HepG2 (cell line): Measurements from ENCODE around the gene TPPP2. TPM values are rescaled to one million over a fixed set of nuclear protein-coding genes. Genes with fewer than 3 reads are reported as not detected.
A peak's percentile ranks its signal among the peaks of the same experiment; 100 is the strongest.

ENCODE experiments used
- ATAC-seq: fragments of 200-7000 bp; cut with Tn5 transposase; 3 replicates; pipeline ENCODE4 v1.9.1; 2020; ENCODE audit warnings: mild to moderate bottlenecking, moderate library complexity
- BruUV-seq: library from RNA; stranded (reverse); fragments of 400-500 nt; replicated peaks from 2 replicates; lab custom pipeline; 2021; lab: Mats Ljungman, UMichigan
- CTCF ChIA-PET: fragments of 300-600 bp; formaldehyde crosslinking; extraction: SDS; loops from one replicate; lab custom pipeline; 2021; ENCODE audit warnings: low total read pairs, inconsistent platforms, low intra/inter-chr PET ratio; lab: Yijun Ruan, JAX
- POLR2A ChIA-PET: fragments of 350-600 bp; sonication (Branson Sonifier 250); formaldehyde crosslinking; loops from one replicate; lab custom pipeline; 2020; ENCODE audit warnings: antibody characterized with exemption, inconsistent platforms; lab: Yijun Ruan, JAX
- DNase-seq: peaks from one replicate; pipeline ENCODE4 v3.0.0-alpha.2; 2015; ENCODE audit warnings: low spot score
- FAIRE-seq: peaks from 3 replicates; lab custom pipeline; 2011; peaks lifted over from hg19 to GRCh38; lab: Jason Lieb, UNC
- H2AFZ ChIP-seq: one replicate; pipeline ENCODE4 v1.6.1; 2011; ENCODE audit warnings: low read length, inconsistent platforms
- H3K27ac ChIP-seq: fragments of 300-600 bp; 3 replicates; pipeline ENCODE4 v1.8.0; 2011; ENCODE audit warnings: mixed run types, mild to moderate bottlenecking, mixed read lengths, low read length, inconsistent platforms; ENCODE audit not compliant: insufficient read depth; ENCODE audit errors: extremely low read length
- H3K27me3 ChIP-seq, 2 experiments: fragments of 200-600 bp in 1 of 2; 2 replicates in 1 of 2; 3 replicates in 1 of 2; pipeline versions ENCODE4 v1.6.0 to v1.8.0; 2011; ENCODE audit warnings: low read length in 2 of 2, mild to moderate bottlenecking in 2 of 2, moderate library complexity in 2 of 2, inconsistent platforms in 1 of 2; ENCODE audit not compliant: insufficient read depth in 2 of 2, control insufficient read depth in 1 of 2
- H3K36me3 ChIP-seq, 2 experiments: fragments of 200-600 bp in 1 of 2; replicated peaks in 1 of 2; 2 replicates in 1 of 2; 3 replicates in 1 of 2; pipeline versions ENCODE4 v1.5.1 to v1.8.0; 2011; ENCODE audit warnings: low read length in 2 of 2, inconsistent platforms in 1 of 2; ENCODE audit not compliant: insufficient read depth in 2 of 2, control insufficient read depth in 1 of 2
- H3K4me1 ChIP-seq: 2 replicates; pipeline ENCODE4 v1.5.1; 2012; ENCODE audit warnings: low read length, inconsistent platforms; ENCODE audit not compliant: insufficient read depth
- H3K4me2 ChIP-seq: 2 replicates; pipeline ENCODE4 v1.6.0; 2011; ENCODE audit warnings: low read depth, low read length, inconsistent platforms
- H3K4me3 ChIP-seq, 3 experiments: fragments of 200-600 bp in 1 of 3; sonication (generic), shearing (Covaris generic) in 1 of 3; replicated peaks in 1 of 3; 2 replicates each; pipeline ENCODE4 v1.5.1; 2011 to 2016; ENCODE audit warnings: low read length in 3 of 3, inconsistent platforms in 2 of 3, low read depth in 2 of 3, mild to moderate bottlenecking in 2 of 3, control low read depth in 1 of 3, mixed read lengths in 1 of 3; ENCODE audit not compliant: insufficient read depth in 1 of 3
- H3K79me2 ChIP-seq: one replicate; pipeline ENCODE4 v1.6.1; 2011; ENCODE audit warnings: low read length, inconsistent platforms; ENCODE audit not compliant: insufficient read depth
- H3K9ac ChIP-seq: 2 replicates; pipeline ENCODE4 v1.6.0; 2011; ENCODE audit warnings: mild to moderate bottlenecking, low read depth, low read length, inconsistent platforms; ENCODE audit not compliant: insufficient read depth
- H3K9me3 ChIP-seq: 2 replicates; pipeline ENCODE4 v1.5.1; 2012; ENCODE audit warnings: mild to moderate bottlenecking, low read length
- H4K20me1 ChIP-seq: 2 replicates; pipeline ENCODE4 v1.6.0; 2011; ENCODE audit warnings: inconsistent platforms, mild to moderate bottlenecking, low read length, moderate library complexity; ENCODE audit not compliant: insufficient read depth
- ATF3 ChIP-seq: sonication (generic); formaldehyde crosslinking; IDR thresholded peaks from 2 replicates; pipeline ENCODE4 v1.4.0; 2020; ENCODE audit warnings: missing genetic modification reagents
- KDM1A ChIP-seq: IDR thresholded peaks from 2 replicates; pipeline ENCODE4 v1.6.1; 2016; ENCODE audit warnings: missing compliant biosample characterization
- NFIC ChIP-seq: IDR thresholded peaks from 2 replicates; pipeline ENCODE4 v1.6.1; 2012; ENCODE audit warnings: mild to moderate bottlenecking, low read length, inconsistent platforms
- NR3C1 ChIP-seq: sonication (generic); formaldehyde crosslinking; IDR thresholded peaks from 2 replicates; pipeline ENCODE4 v1.4.0; 2020; ENCODE audit warnings: missing genetic modification reagents
- SNAPC4 ChIP-seq: sonication (generic); formaldehyde crosslinking; IDR thresholded peaks from 2 replicates; pipeline ENCODE4 v1.4.0; 2020; ENCODE audit warnings: mild to moderate bottlenecking, missing genetic modification reagents
- SPEN ChIP-seq: sonication (generic); formaldehyde crosslinking; IDR thresholded peaks from 2 replicates; pipeline ENCODE4 v1.5.1; 2020; ENCODE audit warnings: low read depth, mild to moderate bottlenecking, missing genetic modification reagents
- TBX2 ChIP-seq: sonication (generic); formaldehyde crosslinking; IDR thresholded peaks from 2 replicates; pipeline ENCODE4 v1.5.0; 2020; ENCODE audit warnings: missing genetic modification reagents, mild to moderate bottlenecking, borderline replicate concordance
- WIZ ChIP-seq: sonication (generic); formaldehyde crosslinking; IDR thresholded peaks from 2 replicates; pipeline ENCODE4 v1.5.1; 2020; ENCODE audit warnings: mild to moderate bottlenecking, missing genetic modification reagents
- ZNF263 ChIP-seq: sonication (generic); formaldehyde crosslinking; IDR thresholded peaks from 2 replicates; pipeline ENCODE4 v1.4.0; 2020; ENCODE audit warnings: missing genetic modification reagents
- ZNF354B ChIP-seq: sonication (generic); formaldehyde crosslinking; IDR thresholded peaks from 2 replicates; pipeline ENCODE4 v1.8.0; 2022; ENCODE audit warnings: mild to moderate bottlenecking, missing genetic modification reagents
- ZNF605 ChIP-seq: sonication (generic); formaldehyde crosslinking; IDR thresholded peaks from 2 replicates; pipeline ENCODE4 v1.8.0; 2022; ENCODE audit warnings: mild to moderate bottlenecking, missing genetic modification reagents
- ZNF644 ChIP-seq: IDR thresholded peaks from 2 replicates; pipeline ENCODE4 v1.6.1; 2016; ENCODE audit warnings: low read depth
- ZNF883 ChIP-seq: sonication (generic); formaldehyde crosslinking; IDR thresholded peaks from 2 replicates; pipeline ENCODE4 v1.5.1; 2020; ENCODE audit warnings: mild to moderate bottlenecking, missing genetic modification reagents; ENCODE audit errors: not compliant biosample characterization
- WGBS: methylation state at CpG from one replicate; pipeline ENCODE4 v1.1.6; 2017; ENCODE audit warnings: low lambda C conversion rate; 5-methylcytosine and 5-hydroxymethylcytosine counted together
- in situ Hi-C: cut with HindIII; loops from 2 replicates; pipeline ENCODE4 v1.10.0; 2017; ENCODE audit warnings: low pct_unique_long_range_greater_than_20kb; ENCODE audit not compliant: extremely low pct_ligation_motif_present
- intact Hi-C: fragments of 100-400 bp; cut with micrococcal nuclease; formaldehyde crosslinking; loops from one replicate; pipeline ENCODE4 v1.10.0; 2022; ENCODE audit not compliant: unreplicated experiment
- polyA plus RNA-seq, 8 experiments: library from polyadenylated mRNA; depleted of rRNA in 3 of 8; stranded (reverse) in 7 of 8; unstranded in 1 of 8; fragments of >200 nt; fragmentation: Illumina TruSeq in 4 of 8; extraction: Trizol in 4 of 8; gene quantifications; 2 replicates each; pipeline versions ENCODE4 v1.2.1 to v1.2.3, GENCODE V29; 2011 to 2016; ENCODE audit warnings: low read depth in 4 of 8, missing spikeins in 1 of 8, mixed read lengths in 1 of 8; ENCODE audit not compliant: insufficient read depth in 1 of 8
- total RNA-seq, 5 experiments: library from RNA; depleted of rRNA; stranded (reverse); fragments of >200 nt; fragmentation: Illumina TruSeq; extraction: Trizol; gene quantifications; 2 replicates each; pipeline ENCODE4 v1.2.3, GENCODE V29; 2016; ENCODE audit warnings: low read depth in 1 of 5
- TF ChIP-seq, protein P1 (sequence below): sonication (generic); formaldehyde crosslinking; IDR thresholded peaks from 2 replicates; pipeline ENCODE4 v1.8.0; 2022; ENCODE audit warnings: mild to moderate bottlenecking, missing genetic modification reagents, moderate library complexity
- TF ChIP-seq, protein P2 (sequence below): sonication (generic); formaldehyde crosslinking; IDR thresholded peaks from 2 replicates; pipeline ENCODE4 v1.5.0; 2020; ENCODE audit warnings: mild to moderate bottlenecking, low read depth, missing genetic modification reagents, borderline replicate concordance

Gene TPPP2
- total and polyA plus RNA-seq, 2 of the 13 experiments (the other 11 are each of a cell fraction or from before 2014, with no cell fraction given) = 0.58 to 4.2 TPM

DNA sequence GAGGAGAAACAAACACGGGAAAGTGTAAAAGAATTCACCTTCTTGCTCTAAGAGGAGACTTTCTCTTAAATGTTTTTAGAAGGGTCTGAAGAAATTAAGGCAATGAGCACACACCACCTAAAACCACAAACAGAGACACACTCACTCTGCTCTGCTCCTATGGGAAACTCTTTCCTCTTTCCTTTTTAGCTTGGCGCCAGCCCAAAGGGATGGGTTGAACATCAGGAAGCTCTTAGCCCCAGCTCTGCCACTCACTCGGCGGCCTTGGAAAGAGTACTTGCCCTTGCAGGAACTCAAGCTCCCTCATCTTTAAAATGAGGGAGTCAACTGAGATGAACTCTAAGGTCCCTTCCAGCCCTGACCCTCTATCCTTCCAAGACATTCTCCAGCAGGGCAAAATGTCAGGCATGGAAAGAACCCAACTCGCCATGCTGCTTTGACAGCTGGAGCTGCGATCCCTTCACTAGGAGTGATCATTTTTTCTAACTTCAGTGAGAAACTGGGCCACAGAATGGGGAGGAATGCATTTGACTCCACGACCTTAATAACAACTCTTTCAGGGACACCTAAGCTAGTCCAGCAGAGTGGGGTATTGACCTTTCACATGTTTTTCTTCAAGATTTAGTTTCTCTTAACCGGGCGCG lies 26.6 kb downstream of the TPPP2 start:
- in situ Hi-C loops = no loop called here
- no peaks in the 10 kb centered on the region for H3K36me3 ChIP-seq
- ATAC-seq = no peak
- intact Hi-C loops = loop anchor here (5.0 kb wide), 1 partner anchor 374 kb away; the partner anchor contains the start of gene RNASE4
- 91% methylated on average over 10 of the region's 10 CpGs for WGBS
- H3K27ac ChIP-seq = peak overlapping the region; percentile 92
- 0 out of 2 replicates have a peak overlapping the region, but pooled peaks have one; percentile 7 for H3K9ac ChIP-seq
- peaks cover 99% of the 10 kb centered on the region for H3K4me1 ChIP-seq
- no peak for FAIRE-seq
- no peaks in the 10 kb centered on the region for H3K27me3 ChIP-seq
- no peaks in the 10 kb centered on the region for H3K9me3 ChIP-seq
- POLR2A ChIA-PET = interaction anchor here (0.8 to 4.3 kb wide), 12 partner anchors 10 to 373 kb away, joined by 3 to 77 read pairs (median 8); partner anchors contain the start of genes ARHGEF40 and RNASE4
- H3K4me2 ChIP-seq = peak overlapping the region; percentile 71
- no peak for DNase-seq
- no peak overlapping the region for H2AFZ ChIP-seq
- CTCF ChIA-PET = interaction anchor here (0.9 to 3.2 kb wide), 6 partner anchors 10 to 48 kb away, joined by 3 to 12 read pairs (median 4); no protein-coding TSS in a partner anchor
- no TSS peak for BruUV-seq
- H3K4me3 ChIP-seq = peak overlapping the region in 2 of 3 experiments; percentile 13 to 42; a peak in 2 of 6 replicates
- H4K20me1 ChIP-seq = no peaks in the 10 kb centered on the region
- H3K79me2 ChIP-seq = no peaks in the 10 kb centered on the region
- TF ChIP-seq ZNF644 (CRISPR knock-in tag) (peak; percentile 47; the same call in 1 of the 2 replicates), ATF3 (CRISPR knock-in tag) (no peak), WIZ (0 out of 2 replicates have a peak, but pooled peaks have one; percentile 41), ZNF354B (0 out of 2 replicates have a peak, but pooled peaks have one; percentile 24), NFIC (peak; percentile 6; the same call in 1 of the 2 replicates), ZNF605 (CRISPR knock-in tag) (peak; percentile 33; the same call in 1 of the 2 replicates), SNAPC4 (CRISPR knock-in tag) (no peak), TBX2 (CRISPR knock-in tag) (0 out of 2 replicates have a peak, but pooled peaks have one; percentile 19), ZNF263 (CRISPR knock-in tag) (no peak), SPEN (CRISPR knock-in tag) (peak; percentile 35; the same call in 1 of the 2 replicates), ZNF883 (CRISPR knock-in tag) (peak; percentile 38), NR3C1 (CRISPR knock-in tag) (no peak), KDM1A (CRISPR knock-in tag) (0 out of 2 replicates have a peak, but pooled peaks have one; percentile 9)
- TF ChIP-seq, protein P1, sequence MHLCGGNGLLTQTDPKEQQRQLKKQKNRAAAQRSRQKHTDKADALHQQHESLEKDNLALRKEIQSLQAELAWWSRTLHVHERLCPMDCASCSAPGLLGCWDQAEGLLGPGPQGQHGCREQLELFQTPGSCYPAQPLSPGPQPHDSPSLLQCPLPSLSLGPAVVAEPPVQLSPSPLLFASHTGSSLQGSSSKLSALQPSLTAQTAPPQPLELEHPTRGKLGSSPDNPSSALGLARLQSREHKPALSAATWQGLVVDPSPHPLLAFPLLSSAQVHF (CRISPR knock-in tag) = no peak
- TF ChIP-seq, protein P2, sequence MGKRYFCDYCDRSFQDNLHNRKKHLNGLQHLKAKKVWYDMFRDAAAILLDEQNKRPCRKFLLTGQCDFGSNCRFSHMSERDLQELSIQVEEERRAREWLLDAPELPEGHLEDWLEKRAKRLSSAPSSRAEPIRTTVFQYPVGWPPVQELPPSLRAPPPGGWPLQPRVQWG (CRISPR knock-in tag) = no peak
